HFFc6 (cell line): ENCODE results near the gene STRN3. TPM values are rescaled to one million over a fixed set of nuclear protein-coding genes. Genes with fewer than 3 reads are reported as not detected.
"Not testable (repeated sequence)": the region's sequence is repeated elsewhere in the genome, so short reads cannot be mapped to it uniquely, and the experiment has no call there.

Experiments
- DNase-seq: peaks from one replicate; pipeline ENCODE4 v3.0.0-alpha.2; 2018
- H3K27ac Mint-ChIP-seq: 2 replicates; pipeline ENCODE4 v1.8.0; 2020; ENCODE audit warnings: mild to moderate bottlenecking, mixed read lengths
- H3K27me3 Mint-ChIP-seq: 2 replicates; pipeline ENCODE4 v1.8.0; 2021; ENCODE audit warnings: mild to moderate bottlenecking, moderate library complexity, mixed read lengths; ENCODE audit not compliant: insufficient read depth
- H3K36me3 Mint-ChIP-seq: 2 replicates; pipeline ENCODE4 v1.8.0; 2021; ENCODE audit warnings: low read depth, mixed read lengths
- H3K4me1 Mint-ChIP-seq: 2 replicates; pipeline ENCODE4 v1.8.0; 2020; ENCODE audit warnings: low read depth, mixed read lengths
- H3K4me3 Mint-ChIP-seq: 2 replicates; pipeline ENCODE4 v1.8.0; 2020; ENCODE audit warnings: mild to moderate bottlenecking, moderate library complexity, mixed read lengths
- H3K9me3 Mint-ChIP-seq: 2 replicates; pipeline ENCODE4 v1.8.0; 2020; ENCODE audit warnings: mild to moderate bottlenecking, mixed read lengths
- total RNA-seq, 6 experiments: library from RNA; stranded (reverse); fragmentation: NEBNext Ultra II Directional; extraction: Animal tissue kit (Norgen Biotek cat#: 25700); gene quantifications; 2 replicates in 1 of 6; 3 replicates in 5 of 6; pipeline ENCODE4 v1.2.3, GENCODE V29; 2021
- TF ChIP-seq, protein P1 (sequence below): fragments of 200-600 bp; sonication (generic); IDR thresholded peaks from 2 replicates; pipeline ENCODE4 v1.5.0; 2021; ENCODE audit warnings: antibody characterized with exemption, mild to moderate bottlenecking

Gene STRN3
- total RNA-seq, 6 experiments from 2014 or later, result 34.5 to 40.6 (median 38.6) TPM

DNA sequence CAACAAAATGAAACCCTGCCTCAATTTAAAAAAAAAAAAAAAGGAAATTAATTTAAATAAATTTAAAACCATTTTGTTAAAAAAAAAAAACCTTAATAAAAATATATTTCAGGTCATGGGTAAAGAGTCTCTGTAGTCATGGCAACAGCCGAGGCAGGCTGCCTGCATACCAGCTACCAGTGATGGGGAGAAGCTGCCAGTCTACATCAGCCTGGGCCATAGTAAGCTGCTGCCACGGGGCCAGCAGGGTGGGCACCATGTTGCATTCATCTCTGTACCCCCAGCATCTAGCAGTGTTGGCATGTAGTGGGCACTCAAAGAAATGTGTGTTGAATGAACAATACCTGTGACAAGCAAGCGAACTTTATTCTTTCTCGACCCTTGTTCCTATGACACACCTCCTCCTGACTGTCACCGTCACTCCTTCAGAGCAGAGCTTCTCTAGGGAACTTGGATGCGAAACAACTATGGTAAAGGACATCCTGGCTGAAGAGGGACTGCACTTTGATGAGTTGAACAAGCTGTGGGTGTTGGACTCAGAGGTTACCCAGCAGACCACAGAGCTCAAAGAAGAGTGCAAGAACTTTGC is 8.0 kb downstream of the STRN3 start:
- Mint-ChIP-seq H3K27ac (no peak overlapping the region), H3K4me1 (peaks cover 15% of the 10 kb centered on the region), H3K9me3 (no peaks in the 10 kb centered on the region), H3K36me3 (peaks cover 16% of the 10 kb centered on the region), H3K27me3 (no peaks in the 10 kb centered on the region), H3K4me3 (no peak overlapping the region)
- DNase-seq, result no peak
- TF ChIP-seq, protein P1, sequence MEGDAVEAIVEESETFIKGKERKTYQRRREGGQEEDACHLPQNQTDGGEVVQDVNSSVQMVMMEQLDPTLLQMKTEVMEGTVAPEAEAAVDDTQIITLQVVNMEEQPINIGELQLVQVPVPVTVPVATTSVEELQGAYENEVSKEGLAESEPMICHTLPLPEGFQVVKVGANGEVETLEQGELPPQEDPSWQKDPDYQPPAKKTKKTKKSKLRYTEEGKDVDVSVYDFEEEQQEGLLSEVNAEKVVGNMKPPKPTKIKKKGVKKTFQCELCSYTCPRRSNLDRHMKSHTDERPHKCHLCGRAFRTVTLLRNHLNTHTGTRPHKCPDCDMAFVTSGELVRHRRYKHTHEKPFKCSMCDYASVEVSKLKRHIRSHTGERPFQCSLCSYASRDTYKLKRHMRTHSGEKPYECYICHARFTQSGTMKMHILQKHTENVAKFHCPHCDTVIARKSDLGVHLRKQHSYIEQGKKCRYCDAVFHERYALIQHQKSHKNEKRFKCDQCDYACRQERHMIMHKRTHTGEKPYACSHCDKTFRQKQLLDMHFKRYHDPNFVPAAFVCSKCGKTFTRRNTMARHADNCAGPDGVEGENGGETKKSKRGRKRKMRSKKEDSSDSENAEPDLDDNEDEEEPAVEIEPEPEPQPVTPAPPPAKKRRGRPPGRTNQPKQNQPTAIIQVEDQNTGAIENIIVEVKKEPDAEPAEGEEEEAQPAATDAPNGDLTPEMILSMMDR, result no peak

DNA sequence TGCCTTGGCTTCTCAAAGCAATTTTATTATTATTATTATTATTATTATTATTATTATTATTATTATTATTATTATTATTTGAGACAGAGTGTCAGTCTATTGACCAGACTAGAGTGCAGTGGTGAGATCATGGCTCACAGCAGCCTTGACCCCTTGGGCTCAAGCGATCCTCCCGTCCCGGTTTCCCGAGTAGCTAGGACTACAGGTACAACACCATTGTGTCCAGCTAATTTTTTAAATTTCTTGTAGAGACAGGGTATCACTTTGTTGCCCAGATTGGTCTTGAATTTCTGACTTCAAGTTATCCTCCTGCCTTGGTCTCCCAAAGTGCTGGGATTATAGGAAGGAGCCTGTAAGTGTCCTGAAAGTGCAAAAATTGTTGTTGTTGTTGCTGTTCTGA is 12.3 kb downstream of the STRN3 start:
- TF ChIP-seq, protein P1, result no peak
- no peak for DNase-seq
- no peak overlapping the region for H3K27ac Mint-ChIP-seq

DNA sequence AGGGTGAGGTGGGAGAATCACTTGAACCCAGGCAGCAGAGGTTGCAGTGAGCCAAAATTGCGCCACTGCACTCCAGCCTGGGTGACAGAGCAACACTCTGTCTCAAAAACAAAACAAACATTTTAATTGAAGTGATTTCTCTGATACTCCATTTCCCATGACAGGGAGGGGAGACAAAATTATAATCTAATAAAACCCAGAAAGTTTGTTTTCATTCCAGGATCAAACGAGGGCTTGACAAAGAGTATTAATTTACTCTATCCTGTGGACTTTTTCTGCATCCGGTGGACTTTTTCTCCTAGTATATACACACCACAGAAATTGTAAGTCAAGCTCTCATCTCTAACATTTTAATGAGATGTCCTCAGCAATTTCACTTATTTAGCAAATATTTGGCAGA is 15.2 kb downstream of the STRN3 start:
- Mint-ChIP-seq H3K4me1 (no peaks in the 10 kb centered on the region), H3K27ac (no peak overlapping the region), H3K27me3 (no peaks in the 10 kb centered on the region), H3K4me3 (no peak overlapping the region), H3K9me3 (no peaks in the 10 kb centered on the region), H3K36me3 (peaks cover 9% of the 10 kb centered on the region)
- TF ChIP-seq, protein P1, result no peak
- no peak for DNase-seq

More for the DNA sequence above, 12.3 kb downstream of the STRN3 start:
- no peaks in the 10 kb centered on the region for H3K9me3 Mint-ChIP-seq
- H3K4me3 Mint-ChIP-seq, result no peak overlapping the region
- H3K36me3 Mint-ChIP-seq, result peaks cover 13% of the 10 kb centered on the region
- no peaks in the 10 kb centered on the region for H3K27me3 Mint-ChIP-seq
- H3K4me1 Mint-ChIP-seq, result no peaks in the 10 kb centered on the region

DNA sequence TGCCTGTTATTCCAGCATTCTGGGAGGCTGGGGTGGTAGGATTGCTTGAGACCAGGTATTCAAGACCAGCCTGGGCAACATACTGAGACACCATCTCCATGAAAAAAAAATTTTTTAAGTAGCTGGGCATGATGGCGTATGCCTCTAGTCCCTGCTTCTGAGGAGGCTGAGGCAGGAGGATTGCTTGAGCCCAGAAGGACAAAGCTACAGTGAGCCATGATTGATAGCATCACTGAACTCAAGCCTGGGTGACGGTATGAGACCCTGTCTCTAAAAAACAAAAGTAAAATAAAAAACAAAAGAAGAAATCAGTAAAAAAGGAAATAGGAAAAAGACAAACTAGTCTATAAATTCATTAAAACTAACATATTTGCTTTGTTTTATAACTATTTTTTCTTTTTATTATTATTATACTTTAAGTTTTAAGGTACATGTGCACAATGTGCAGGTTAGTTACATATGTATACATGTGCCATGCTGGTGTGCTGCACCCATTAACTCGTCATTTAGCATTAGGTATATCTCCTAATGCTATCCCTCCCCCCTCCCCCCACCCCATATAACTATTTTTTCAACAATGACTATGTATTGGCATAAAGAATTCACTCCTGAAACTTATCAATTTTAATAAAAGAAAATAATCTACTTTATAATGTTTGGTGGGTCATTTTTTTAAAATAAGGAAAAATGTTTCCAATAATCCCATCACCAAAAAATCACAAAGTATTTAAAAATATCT is 16.2 kb downstream of the STRN3 start:
- H3K4me1 Mint-ChIP-seq, result no peaks in the 10 kb centered on the region
- no peaks in the 10 kb centered on the region for H3K27me3 Mint-ChIP-seq
- peaks cover 9% of the 10 kb centered on the region for H3K36me3 Mint-ChIP-seq
- TF ChIP-seq, protein P1, result no peak
- no peaks in the 10 kb centered on the region for H3K9me3 Mint-ChIP-seq
- H3K27ac Mint-ChIP-seq, result no peak overlapping the region
- no peak overlapping the region for H3K4me3 Mint-ChIP-seq
- no peak for DNase-seq

DNA sequence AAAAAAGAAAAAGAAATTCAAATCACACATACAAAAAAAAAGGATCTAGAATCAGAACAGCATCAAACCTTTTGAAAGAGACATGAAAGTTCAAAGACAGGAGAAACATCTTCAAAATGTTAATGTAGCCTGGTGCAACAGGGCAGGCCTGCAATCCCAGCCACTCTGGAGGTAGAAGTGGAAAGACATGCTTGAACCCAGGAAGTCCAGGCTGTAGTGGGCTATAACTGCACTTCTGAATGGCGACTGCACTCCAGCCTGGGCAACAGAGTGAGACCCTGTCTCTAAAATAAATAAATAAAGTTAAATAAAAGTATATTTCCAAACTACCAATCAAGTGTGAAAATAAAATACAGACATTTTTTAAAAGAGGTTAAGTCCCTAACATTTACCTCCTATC is 19.5 kb downstream of the STRN3 start:
- Mint-ChIP-seq H3K27me3 (no peaks in the 10 kb centered on the region), H3K4me1 (no peaks in the 10 kb centered on the region), H3K36me3 (peaks cover 6% of the 10 kb centered on the region; the same call in 1 of the 2 replicates), H3K27ac (no peak overlapping the region), H3K4me3 (no peak overlapping the region), H3K9me3 (no peaks in the 10 kb centered on the region)
- TF ChIP-seq, protein P1, result no peak
- DNase-seq, result no peak

DNA sequence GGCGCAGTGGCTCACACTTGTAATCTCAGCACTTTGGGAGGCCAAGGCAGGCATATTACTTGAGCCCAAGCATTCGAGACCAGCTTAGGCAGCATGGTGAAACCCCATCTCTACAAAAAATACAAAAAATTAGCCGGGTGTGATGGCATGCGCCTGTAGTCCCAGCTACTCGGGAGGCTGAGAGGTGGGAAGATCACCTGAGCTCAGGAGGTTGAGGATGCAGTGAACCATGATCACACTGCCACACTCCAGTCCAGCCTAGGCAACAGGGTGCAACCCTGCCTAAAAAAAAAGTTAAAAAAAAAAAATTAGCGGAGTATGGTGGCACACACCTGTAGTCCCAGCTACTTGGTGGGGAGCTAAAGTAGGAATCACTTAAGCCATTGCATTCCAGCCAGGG is 22.2 kb downstream of the STRN3 start:
- not testable (repeated sequence) for H3K4me3 Mint-ChIP-seq, H3K27ac Mint-ChIP-seq, H3K4me1 Mint-ChIP-seq, H3K27me3 Mint-ChIP-seq, DNase-seq, H3K9me3 Mint-ChIP-seq
- H3K36me3 Mint-ChIP-seq, result peaks cover 30% of the 10 kb centered on the region
